Measurements from ENCODE around the gene HDAC9.
A peak's percentile ranks its signal among the peaks of the same experiment; 100 is the strongest.

HDAC9 gene

DNA sequence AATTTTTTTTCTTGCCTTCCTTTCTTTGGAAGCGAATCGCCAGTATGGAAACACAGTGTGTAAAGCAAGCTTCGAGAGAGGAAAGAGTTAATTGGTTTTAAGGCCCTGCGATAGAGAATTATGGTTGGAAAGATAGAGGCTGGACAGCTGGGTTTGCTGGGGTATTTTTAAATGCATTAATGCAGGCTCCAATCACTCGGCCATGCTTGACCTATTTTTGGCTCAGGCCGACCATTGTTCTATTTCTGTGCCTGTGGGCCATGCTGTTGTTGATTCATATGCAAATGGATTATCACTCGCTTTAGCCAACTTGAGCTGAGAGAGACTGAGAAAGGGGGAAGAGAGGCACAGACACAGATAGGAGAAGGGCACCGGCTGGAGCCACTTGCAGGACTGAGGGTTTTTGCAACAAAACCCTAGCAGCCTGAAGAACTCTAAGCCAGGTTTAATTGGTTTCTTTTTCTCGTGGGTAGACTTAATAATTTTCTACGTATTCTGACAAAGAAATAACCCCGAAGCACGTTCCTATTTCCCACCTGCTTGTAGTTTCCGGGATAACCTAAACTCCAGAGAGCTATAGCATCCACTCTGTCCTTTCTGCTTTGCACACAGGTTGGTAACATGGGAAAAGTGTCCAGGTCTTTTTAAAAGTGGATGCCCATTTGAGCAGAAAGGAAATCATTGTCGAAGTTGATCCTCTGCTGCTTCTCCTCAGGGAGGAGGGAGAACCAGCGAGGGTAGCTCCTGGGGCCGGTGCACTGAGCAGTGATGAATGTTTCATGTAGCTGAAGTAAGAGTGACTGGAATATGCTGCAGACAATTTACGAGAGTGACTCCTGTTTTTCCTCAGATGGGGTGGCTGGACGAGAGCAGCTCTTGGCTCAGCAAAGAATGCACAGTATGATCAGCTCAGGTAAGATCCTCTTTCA, at the start of gene HDAC9:
TSS of gene HDAC9 (plus strand) at position 338 of the 929 bp plus-strand sequence. CDS start at position 892, 554 bp downstream.
- peak; percentile 50 for DNase-seq (ENCODE audit: low read depth)
- H3K4me3 ChIP-seq (ENCODE audit: control insufficient read depth, low read depth, low read length), result peak within 1 kb of the TSS; percentile 31
- no peak for TF ChIP-seq CTCF (conservative IDR thresholded peaks at IDR 0.05; ENCODE audit: control insufficient read depth, insufficient read depth, low read depth, low read length)

DNA sequence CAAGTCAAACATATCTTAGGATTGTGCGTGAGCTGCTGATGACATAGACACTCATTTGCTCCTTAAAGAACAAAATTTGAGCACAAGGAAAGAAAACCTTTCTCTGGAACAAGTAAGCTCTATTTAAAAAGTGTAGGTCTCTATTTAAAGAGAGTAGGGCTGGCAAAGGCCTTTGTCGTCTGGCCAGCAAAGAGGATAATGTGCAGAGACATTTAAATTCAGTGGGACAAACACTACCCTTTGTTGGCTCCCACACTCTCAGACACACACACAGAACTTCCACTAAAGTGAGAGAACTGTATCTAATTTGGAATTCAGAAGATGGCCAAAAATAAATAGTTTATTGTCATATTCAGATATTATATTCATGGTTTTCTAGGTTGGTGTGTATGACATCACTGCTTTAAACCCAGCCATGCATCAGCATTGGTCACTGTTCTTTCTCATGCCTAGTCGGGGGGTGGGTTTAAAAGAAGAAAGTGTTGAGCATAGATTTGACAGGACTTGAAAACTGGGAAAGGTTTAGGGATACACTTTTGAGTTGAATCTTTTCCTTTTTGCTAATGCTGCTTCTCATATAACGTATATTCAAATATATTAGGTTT, 49.5 kb upstream of the HDAC9 start:
- DNase-seq (ENCODE audit: low read depth), result no peak
- TF ChIP-seq CTCF (conservative IDR thresholded peaks at IDR 0.05; ENCODE audit: control insufficient read depth, insufficient read depth, low read depth, low read length), result no peak
- no peak overlapping the region for H3K4me3 ChIP-seq (ENCODE audit: control insufficient read depth, low read depth, low read length)

- no peak overlapping the region for H3K4me3 ChIP-seq (ENCODE audit: control insufficient read depth, low read depth, low read length)
- no peak for TF ChIP-seq CTCF (conservative IDR thresholded peaks at IDR 0.05; ENCODE audit: control insufficient read depth, insufficient read depth, low read depth, low read length)
- DNase-seq (ENCODE audit: low read depth), result peak; percentile 41
Observed at GRCh38 chr7:18450019-18450418, 45.5 kb upstream of the HDAC9 start.

DNA sequence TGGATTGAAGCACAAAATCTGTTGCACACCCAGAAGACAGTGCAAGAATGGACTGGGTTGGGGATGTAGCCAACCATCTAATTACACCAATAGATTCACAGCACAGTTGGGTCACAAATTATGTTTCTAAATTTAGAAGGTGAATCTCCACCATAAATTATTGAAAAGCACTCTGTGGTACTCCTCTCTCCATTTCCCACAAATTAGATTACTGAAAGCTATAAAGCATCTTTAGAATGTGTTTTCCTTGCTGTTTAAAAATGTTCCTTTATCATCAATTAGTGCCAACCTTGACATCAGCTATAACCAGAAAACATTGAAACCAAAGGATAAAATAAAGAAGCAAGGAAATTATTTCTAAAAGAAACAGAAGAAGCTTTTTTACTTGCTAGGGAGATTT, 39.9 kb upstream of the HDAC9 start:
- DNase-seq (ENCODE audit: low read depth), result no peak
- TF ChIP-seq CTCF (conservative IDR thresholded peaks at IDR 0.05; ENCODE audit: control insufficient read depth, insufficient read depth, low read depth, low read length), result no peak

DNA sequence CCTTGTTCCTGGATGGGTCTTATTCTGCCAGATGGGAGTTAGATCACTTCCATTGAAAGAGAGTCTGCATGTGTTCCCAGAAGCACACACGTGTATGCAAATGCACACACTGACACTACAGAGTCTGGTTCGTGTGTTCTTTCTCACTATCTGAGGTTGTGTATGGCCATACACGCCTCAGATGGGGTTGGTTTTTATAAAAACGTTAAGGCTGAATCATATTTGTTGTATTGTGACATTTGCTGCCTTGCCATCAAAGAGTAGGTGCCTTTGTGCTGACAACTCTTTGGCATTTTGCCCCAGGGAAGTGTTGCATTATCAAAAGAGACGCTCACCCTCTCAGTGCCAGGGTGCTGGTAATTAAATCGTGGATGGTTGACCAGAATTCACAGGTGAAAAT, 37.7 kb upstream of the HDAC9 start:
- no peak overlapping the region for H3K4me3 ChIP-seq (ENCODE audit: control insufficient read depth, low read depth, low read length)
- TF ChIP-seq CTCF (conservative IDR thresholded peaks at IDR 0.05; ENCODE audit: control insufficient read depth, insufficient read depth, low read depth, low read length), result no peak
- no peak for DNase-seq (ENCODE audit: low read depth)

More for the DNA sequence above, 39.9 kb upstream of the HDAC9 start:
- no peak overlapping the region for H3K4me3 ChIP-seq (ENCODE audit: control insufficient read depth, low read depth, low read length)

GRCh38 chr7:18458830-18459229, 36.7 kb upstream of the HDAC9 start:
- DNase-seq (ENCODE audit: low read depth), result peak; percentile 57
- TF ChIP-seq CTCF (conservative IDR thresholded peaks at IDR 0.05; ENCODE audit: control insufficient read depth, insufficient read depth, low read depth, low read length), result no peak
- H3K4me3 ChIP-seq (ENCODE audit: control insufficient read depth, low read depth, low read length), result no peak overlapping the region

All from fibroblast of mammary gland (primary cell).